Endothelial cell (in vitro differentiated cells): ENCODE data around the gene COL8A2. TPM values are rescaled to one million over a fixed set of nuclear protein-coding genes. Genes with fewer than 3 reads are reported as not detected.

Experiments used
- DNase-seq: peaks from one replicate; pipeline ENCODE4 v3.0.0; 2021; ENCODE audit warnings: low spot score
- H3K27ac Mint-ChIP-seq: one replicate; pipeline ENCODE4 v1.8.0; 2021; ENCODE audit warnings: mixed read lengths, inconsistent platforms; ENCODE audit not compliant: unreplicated experiment
- H3K27me3 Mint-ChIP-seq: one replicate; pipeline ENCODE4 v1.8.0; 2021; ENCODE audit warnings: mild to moderate bottlenecking, moderate library complexity, mixed read lengths, inconsistent platforms; ENCODE audit not compliant: unreplicated experiment
- H3K36me3 Mint-ChIP-seq: one replicate; pipeline ENCODE4 v1.8.0; 2021; ENCODE audit warnings: mild to moderate bottlenecking, low read depth, mixed read lengths, inconsistent platforms; ENCODE audit not compliant: unreplicated experiment
- H3K4me1 Mint-ChIP-seq: one replicate; pipeline ENCODE4 v1.8.0; 2021; ENCODE audit warnings: mild to moderate bottlenecking, mixed read lengths, inconsistent platforms; ENCODE audit not compliant: unreplicated experiment
- H3K4me3 Mint-ChIP-seq: one replicate; pipeline ENCODE4 v1.8.0; 2021; ENCODE audit warnings: mild to moderate bottlenecking, mixed read lengths, inconsistent platforms; ENCODE audit not compliant: unreplicated experiment
- H3K9me3 Mint-ChIP-seq: one replicate; pipeline ENCODE4 v1.8.0; 2021; ENCODE audit warnings: mixed read lengths, inconsistent platforms; ENCODE audit not compliant: unreplicated experiment
- total RNA-seq: library from RNA; stranded (reverse); fragmentation: NEBNext Ultra II Directional; extraction: Animal tissue kit (Norgen Biotek cat#: 25700); gene quantifications from one replicate; pipeline ENCODE4 v1.2.1, GENCODE V29; 2021; ENCODE audit not compliant: unreplicated experiment
- TF ChIP-seq, protein P1 (sequence below): fragments of 200-600 bp; sonication (generic); IDR thresholded peaks from one replicate; pipeline ENCODE4 v1.5.0; 2021; ENCODE audit warnings: antibody characterized with exemption; ENCODE audit not compliant: unreplicated experiment

Gene COL8A2
- total RNA-seq, 1 donor from 2014 or later: 0.13 TPM

DNA sequence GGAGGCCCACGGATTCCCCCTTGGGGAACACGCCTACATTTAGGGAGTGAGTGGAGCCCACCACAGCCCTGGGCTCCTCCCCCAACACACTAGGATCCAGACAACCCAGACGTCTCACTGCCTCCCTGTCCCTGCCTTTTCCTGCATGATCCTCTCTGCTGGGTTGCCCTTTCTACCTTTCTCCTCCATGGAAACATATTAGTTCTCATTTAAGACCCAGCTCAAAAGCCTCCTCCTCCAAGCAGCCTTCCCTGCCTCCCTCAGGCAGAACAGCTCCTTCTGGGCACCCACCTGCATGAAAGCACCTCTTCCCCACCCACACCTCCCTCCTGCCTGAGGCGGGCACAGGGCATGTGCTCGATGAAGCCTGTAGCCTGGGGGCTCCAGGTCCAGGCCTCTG lies 10.7 kb downstream of the COL8A2 start:
- Mint-ChIP-seq H3K4me3 (no peak overlapping the region), H3K4me1 (no peaks in the 10 kb centered on the region), H3K27me3 (peaks cover 10% of the 10 kb centered on the region), H3K36me3 (peaks cover 3% of the 10 kb centered on the region), H3K27ac (no peak overlapping the region), H3K9me3 (no peaks in the 10 kb centered on the region)
- TF ChIP-seq, protein P1, sequence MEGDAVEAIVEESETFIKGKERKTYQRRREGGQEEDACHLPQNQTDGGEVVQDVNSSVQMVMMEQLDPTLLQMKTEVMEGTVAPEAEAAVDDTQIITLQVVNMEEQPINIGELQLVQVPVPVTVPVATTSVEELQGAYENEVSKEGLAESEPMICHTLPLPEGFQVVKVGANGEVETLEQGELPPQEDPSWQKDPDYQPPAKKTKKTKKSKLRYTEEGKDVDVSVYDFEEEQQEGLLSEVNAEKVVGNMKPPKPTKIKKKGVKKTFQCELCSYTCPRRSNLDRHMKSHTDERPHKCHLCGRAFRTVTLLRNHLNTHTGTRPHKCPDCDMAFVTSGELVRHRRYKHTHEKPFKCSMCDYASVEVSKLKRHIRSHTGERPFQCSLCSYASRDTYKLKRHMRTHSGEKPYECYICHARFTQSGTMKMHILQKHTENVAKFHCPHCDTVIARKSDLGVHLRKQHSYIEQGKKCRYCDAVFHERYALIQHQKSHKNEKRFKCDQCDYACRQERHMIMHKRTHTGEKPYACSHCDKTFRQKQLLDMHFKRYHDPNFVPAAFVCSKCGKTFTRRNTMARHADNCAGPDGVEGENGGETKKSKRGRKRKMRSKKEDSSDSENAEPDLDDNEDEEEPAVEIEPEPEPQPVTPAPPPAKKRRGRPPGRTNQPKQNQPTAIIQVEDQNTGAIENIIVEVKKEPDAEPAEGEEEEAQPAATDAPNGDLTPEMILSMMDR: no peak
- no peak for DNase-seq

DNA sequence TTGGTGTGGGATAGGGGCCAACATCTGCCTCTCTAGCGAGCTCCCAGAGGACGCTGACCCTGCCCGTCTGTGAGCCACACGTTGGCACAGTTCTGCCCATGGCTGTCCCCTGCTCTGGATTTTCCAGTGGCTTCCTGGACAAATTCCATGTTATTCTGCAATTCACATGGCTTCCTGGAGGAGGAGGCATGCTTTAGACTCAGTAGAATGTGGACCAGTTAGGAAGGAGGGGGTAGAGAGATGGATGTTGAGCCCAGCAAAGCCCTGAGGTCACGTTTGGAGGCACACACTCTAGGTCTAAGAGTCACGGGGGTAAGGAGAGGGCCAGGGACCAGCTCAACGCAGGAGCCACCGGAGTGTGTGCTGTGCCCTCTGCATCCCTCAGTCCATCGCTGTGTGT lies 12.2 kb downstream of the COL8A2 start:
- Mint-ChIP-seq H3K27ac (no peak overlapping the region), H3K36me3 (peaks cover 3% of the 10 kb centered on the region), H3K9me3 (no peaks in the 10 kb centered on the region), H3K27me3 (peaks cover 10% of the 10 kb centered on the region), H3K4me1 (no peaks in the 10 kb centered on the region), H3K4me3 (no peak overlapping the region)
- DNase-seq: no peak
- TF ChIP-seq, protein P1: no peak

- Mint-ChIP-seq H3K36me3 (peaks cover 3% of the 10 kb centered on the region), H3K9me3 (no peaks in the 10 kb centered on the region), H3K4me3 (no peak overlapping the region), H3K27ac (no peak overlapping the region), H3K4me1 (no peaks in the 10 kb centered on the region), H3K27me3 (peaks cover 12% of the 10 kb centered on the region)
- TF ChIP-seq, protein P1: no peak
- DNase-seq: no peak
Measured at GRCh38 chr1:36111151-36111550, 13.9 kb downstream of the COL8A2 start.

DNA sequence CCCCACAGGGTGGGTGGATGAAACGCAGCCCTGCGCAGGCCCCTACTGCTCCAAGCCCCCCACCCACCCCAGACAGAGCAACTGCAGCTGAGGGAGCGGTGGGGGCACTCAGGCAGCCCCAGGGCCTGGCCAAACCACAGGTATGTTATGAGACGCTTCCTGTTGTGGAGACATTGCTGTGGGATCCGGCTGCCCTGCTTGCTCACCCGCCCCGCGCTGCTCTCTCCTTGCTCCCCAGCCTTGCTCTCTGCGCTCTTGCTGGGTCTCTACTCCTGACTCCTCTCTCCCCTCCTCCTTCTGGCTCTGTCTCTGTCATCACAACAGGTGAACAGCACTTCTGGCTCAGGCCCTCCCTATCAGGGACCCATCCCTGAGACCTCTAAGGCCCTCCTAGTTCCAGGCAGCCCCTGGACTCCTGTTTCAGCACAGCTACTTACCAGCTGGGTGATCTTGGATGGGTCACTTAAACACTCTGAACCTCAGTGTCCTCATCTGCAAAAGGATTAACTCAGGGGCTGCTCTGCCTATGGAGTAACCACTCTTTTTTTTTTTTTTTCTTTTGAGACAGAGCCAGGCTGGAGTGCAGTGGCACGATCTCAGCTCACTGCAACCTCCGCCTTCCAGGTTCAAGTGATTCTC lies 15.9 kb downstream of the COL8A2 start:
- Mint-ChIP-seq H3K4me3 (no peak overlapping the region), H3K36me3 (peaks cover 3% of the 10 kb centered on the region), H3K4me1 (no peaks in the 10 kb centered on the region), H3K9me3 (no peaks in the 10 kb centered on the region), H3K27ac (peak overlapping the region; percentile 72), H3K27me3 (peaks cover 9% of the 10 kb centered on the region)
- no peak for DNase-seq
- TF ChIP-seq, protein P1: no peak

GRCh38 chr1:36108314-36108713 lies 16.7 kb downstream of the COL8A2 start:
- H3K36me3 Mint-ChIP-seq: peaks cover 3% of the 10 kb centered on the region
- no peaks in the 10 kb centered on the region for H3K4me1 Mint-ChIP-seq
- no peaks in the 10 kb centered on the region for H3K9me3 Mint-ChIP-seq
- no peak overlapping the region for H3K27ac Mint-ChIP-seq
- TF ChIP-seq, protein P1: no peak
- H3K27me3 Mint-ChIP-seq: peaks cover 9% of the 10 kb centered on the region
- H3K4me3 Mint-ChIP-seq: no peak overlapping the region
- no peak for DNase-seq
